ENCODE data around the gene ZC3H6.
"Not testable (repeated sequence)": the region's sequence is repeated elsewhere in the genome, so short reads cannot be mapped to it uniquely, and the experiment has no call there.

ZC3H6 gene

DNA sequence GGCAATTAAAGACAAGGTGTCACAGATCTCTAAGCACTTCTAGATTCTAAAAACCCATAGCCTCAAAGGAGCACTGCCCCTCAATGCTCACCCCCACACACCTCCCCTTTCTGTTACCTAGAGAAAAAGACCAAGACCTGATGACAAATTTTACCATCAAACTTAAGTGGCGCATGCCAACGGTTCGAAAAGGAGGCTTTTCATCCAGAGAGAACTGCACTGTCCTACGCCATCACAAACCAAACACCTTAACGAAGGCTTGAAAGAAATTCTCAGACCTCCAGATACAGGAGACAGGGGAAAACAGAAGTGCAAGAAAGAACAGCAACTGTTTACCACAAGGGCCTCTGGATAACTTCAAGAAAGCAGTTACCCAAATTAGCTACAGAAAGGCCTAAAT, 2.0 kb upstream of the ZC3H6 start:
- no peak for DNase-seq

GRCh38 chr2:112275887-112276773, 733 bp downstream of the ZC3H6 start:
- intact Hi-C loops (cut with DNase I) = loop anchor here (5.0 to 10.0 kb wide), 2 partner anchors 206 to 221 kb away; partner anchors contain the start of genes TMEM87B and TTL
- DNase-seq = peak; percentile 73 to 94 (median 86)

More for the DNA sequence above, 2.0 kb upstream of the ZC3H6 start:
- intact Hi-C loops (cut with DNase I) = loop anchor here (10.0 kb wide), 1 partner anchor 219 kb away; the partner anchor contains the start of gene TMEM87B

- intact Hi-C loops (cut with DNase I) = loop anchor here (5.0 to 10.0 kb wide), 2 partner anchors 205 to 222 kb away; partner anchors contain the start of genes TMEM87B and TTL
- no peak for DNase-seq
Measured at GRCh38 chr2:112276954-112277353, 1.6 kb downstream of the ZC3H6 start.

DNA sequence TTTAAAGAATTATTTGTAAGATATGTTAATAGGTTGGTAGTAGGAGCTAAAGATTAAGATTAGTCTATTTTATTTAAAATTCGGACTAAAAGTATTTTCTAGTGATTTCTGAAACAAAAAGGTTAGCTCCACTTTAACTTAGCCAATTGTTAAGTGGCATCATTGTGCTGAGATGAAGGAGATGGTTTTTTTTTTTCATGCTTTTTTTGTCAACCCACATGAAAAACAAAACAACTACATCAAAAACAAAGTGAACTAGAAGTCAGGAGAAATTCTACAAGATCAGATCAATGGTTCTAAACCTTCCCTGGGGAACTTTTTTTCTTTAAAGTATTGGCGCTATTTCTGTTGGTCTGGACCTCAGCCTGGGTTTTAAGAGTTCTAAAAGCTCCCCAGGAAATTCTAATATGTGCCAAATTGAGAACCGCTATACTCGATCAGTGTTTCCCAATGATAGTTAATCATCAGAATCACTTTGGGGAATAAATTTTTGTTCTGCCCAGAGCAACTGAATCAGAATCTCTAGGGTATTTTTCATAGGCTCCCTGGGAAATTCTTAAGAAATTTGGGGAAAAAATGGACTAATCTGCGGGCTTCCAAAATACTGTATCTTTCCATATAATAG, 2.3 kb downstream of the ZC3H6 start:
- DNase-seq = no peak
- intact Hi-C loops (cut with DNase I) = loop anchor here (5.0 to 10.0 kb wide), 2 partner anchors 205 to 223 kb away; partner anchors contain the start of genes TMEM87B and TTL

- intact Hi-C loops (cut with DNase I); DNase-seq: not testable (repeated sequence)
Measured at GRCh38 chr2:112282066-112282465, 6.7 kb downstream of the ZC3H6 start.

- DNase-seq; intact Hi-C loops (cut with DNase I): not testable (repeated sequence)
Measured at GRCh38 chr2:112283535-112283934, 8.1 kb downstream of the ZC3H6 start.

GRCh38 chr2:112290088-112290487, 14.7 kb downstream of the ZC3H6 start:
- intact Hi-C loops (cut with DNase I) = no loop called here
- DNase-seq = no peak

DNA sequence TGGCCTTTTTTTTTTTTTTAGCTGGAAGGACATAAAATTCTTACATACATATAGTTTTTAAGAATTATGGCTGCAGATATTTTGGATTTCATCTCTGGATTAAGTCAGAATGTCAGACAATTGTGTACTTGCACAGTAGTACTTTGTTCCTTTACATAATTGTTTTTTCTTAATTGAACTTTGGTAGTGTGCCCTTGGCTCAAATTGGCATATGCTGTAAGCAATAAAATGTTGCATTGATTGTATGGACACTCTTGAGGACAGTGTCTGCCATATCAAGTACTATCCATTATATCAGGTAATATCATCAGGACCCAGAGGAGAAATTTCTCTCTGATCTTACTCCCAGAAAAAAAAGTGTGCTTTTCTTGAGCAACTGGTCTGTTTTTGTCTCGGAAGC, 15.3 kb downstream of the ZC3H6 start:
- no peak for DNase-seq
- intact Hi-C loops (cut with DNase I) = no loop called here

DNA sequence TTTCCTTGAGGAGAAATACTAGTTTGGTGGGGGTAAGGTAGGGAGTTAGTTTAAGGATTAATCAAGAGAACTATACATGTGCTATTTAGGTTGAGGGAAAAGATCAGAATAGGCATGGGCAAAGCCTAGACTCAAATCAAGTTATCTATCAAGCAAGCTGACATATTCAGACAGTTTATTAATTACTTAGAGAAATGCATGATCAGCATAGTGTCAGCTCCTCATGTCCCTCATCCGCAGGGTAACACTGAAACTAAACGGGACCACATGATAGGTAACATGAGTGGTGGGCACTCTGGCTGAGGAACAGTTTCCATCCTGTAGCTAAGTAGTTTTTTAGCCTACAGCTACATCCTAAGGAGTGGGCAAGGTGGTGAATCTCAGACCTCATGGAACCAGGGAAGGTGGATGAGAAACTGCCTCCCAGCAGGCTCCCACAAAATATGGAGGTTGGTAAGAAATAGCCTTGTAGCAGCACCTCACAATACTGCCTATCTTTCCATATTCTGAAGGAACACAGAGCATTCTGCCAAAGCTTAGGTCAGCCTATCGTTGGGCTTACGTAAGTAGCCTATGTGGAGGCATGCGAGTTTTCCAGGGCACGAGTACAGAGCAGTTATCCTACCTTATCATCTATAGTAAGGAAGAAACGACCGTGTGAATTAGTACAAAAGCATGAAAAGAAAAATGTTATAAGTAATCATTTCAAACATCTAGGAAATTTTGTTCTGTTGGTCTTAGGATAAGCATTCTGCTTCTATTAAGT, 18.4 kb downstream of the ZC3H6 start:
- intact Hi-C loops (cut with DNase I) = no loop called here

GRCh38 chr2:112295407-112296078, 20.1 kb downstream of the ZC3H6 start:
- intact Hi-C loops (cut with DNase I) = no loop called here

More for the DNA sequence above, 18.4 kb downstream of the ZC3H6 start:
- DNase-seq = no peak

DNA sequence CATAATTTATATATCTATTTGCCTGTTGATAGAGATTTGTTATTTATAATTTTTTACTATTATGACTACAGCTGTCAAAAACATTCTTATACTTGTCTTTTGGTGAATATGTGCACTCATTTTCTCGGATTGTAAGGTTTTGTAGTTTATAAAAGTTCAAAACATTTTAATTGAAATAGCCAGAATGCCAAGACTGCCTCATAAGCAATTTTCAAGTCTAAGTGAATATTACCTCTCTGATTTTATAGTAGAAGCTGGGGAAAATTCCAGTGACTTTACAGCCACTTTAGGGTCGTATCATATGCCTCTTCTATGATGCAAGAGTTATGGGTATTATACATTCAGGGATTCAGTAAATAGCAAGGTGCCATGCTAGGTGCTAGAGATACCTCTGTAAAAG, 21.0 kb downstream of the ZC3H6 start:
- intact Hi-C loops (cut with DNase I) = no loop called here
- DNase-seq = no peak

More at GRCh38 chr2:112295407-112296078, 20.1 kb downstream of the ZC3H6 start:
- no peak for DNase-seq

- DNase-seq = no peak
- intact Hi-C loops (cut with DNase I) = no loop called here
Measured at GRCh38 chr2:112301171-112301584, 25.8 kb downstream of the ZC3H6 start.

GRCh38 chr2:112301973-112302372, 26.6 kb downstream of the ZC3H6 start:
- intact Hi-C loops (cut with DNase I) = no loop called here

GRCh38 chr2:112304298-112304941, 29.0 kb downstream of the ZC3H6 start:
- intact Hi-C loops (cut with DNase I) = no loop called here

More at GRCh38 chr2:112301973-112302372, 26.6 kb downstream of the ZC3H6 start:
- DNase-seq = no peak

GRCh38 chr2:112305132-112305531, 29.7 kb downstream of the ZC3H6 start:
- intact Hi-C loops (cut with DNase I) = no loop called here

More at GRCh38 chr2:112304298-112304941, 29.0 kb downstream of the ZC3H6 start:
- no peak for DNase-seq

GRCh38 chr2:112310906-112311305, 35.5 kb downstream of the ZC3H6 start:
- no peak for DNase-seq
- intact Hi-C loops (cut with DNase I) = no loop called here

More at GRCh38 chr2:112305132-112305531, 29.7 kb downstream of the ZC3H6 start:
- DNase-seq = no peak

DNA sequence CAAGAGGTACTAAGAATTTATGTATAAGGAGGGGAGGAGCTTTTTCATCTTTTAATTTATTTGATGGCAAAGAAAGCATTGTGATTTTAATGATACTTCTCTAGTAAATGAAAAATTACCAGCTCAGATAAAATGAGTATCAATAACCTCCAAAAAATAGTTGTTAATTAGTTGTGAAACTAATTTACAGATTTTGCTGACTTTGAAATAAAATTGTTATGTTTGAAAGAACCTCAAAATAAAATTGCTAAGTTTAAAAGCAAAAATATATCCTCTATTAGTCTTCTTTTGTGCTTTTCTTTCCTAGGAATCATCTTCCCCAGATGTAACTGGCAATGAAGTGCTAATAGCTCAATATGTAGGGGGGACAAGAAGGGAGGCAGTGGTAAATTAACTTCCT, 36.5 kb downstream of the ZC3H6 start:
- intact Hi-C loops (cut with DNase I) = no loop called here
- DNase-seq = no peak

GRCh38 chr2:112312821-112313220, 37.4 kb downstream of the ZC3H6 start:
- intact Hi-C loops (cut with DNase I) = no loop called here
- DNase-seq = no peak
